DMS 273 (cell line): Measurements from ENCODE around the gene TDP2.

ENCODE experiments used
- DNase-seq: peaks from one replicate; lab custom pipeline; 2025; ENCODE audit not compliant: unreplicated experiment; lab: John Stamatoyannopoulos, UW

The TDP2 gene

GRCh38 chr6:24666641-24667377, at the start of gene TDP2, which contains the start of gene ACOT13:
TSS of gene TDP2 (minus strand) at chr6:24666899. CDS start at chr6:24666862, 37 bp downstream.
TSS of gene ACOT13 (plus strand) at chr6:24667077. CDS start at chr6:24667264, 187 bp downstream.
- peak; percentile 99 for DNase-seq

GRCh38 chr6:24710519-24711303, 44.0 kb upstream of the TDP2 start:
- no peak for DNase-seq

GRCh38 chr6:24709014-24709711, 42.5 kb upstream of the TDP2 start:
- no peak for DNase-seq

GRCh38 chr6:24708612-24709011, 41.9 kb upstream of the TDP2 start:
- no peak for DNase-seq

- peak; percentile 50 for DNase-seq
Observed at GRCh38 chr6:24704468-24704867, 37.8 kb upstream of the TDP2 start.

GRCh38 chr6:24702720-24703282, 36.1 kb upstream of the TDP2 start:
- DNase-seq = no peak

GRCh38 chr6:24699521-24700359, 33.0 kb upstream of the TDP2 start:
- DNase-seq = no peak

GRCh38 chr6:24696097-24696496, 29.4 kb upstream of the TDP2 start:
- DNase-seq = no peak

- peak; percentile 68 for DNase-seq
Observed at GRCh38 chr6:24695635-24696034, 28.9 kb upstream of the TDP2 start.

GRCh38 chr6:24694198-24694597, 27.5 kb upstream of the TDP2 start:
- DNase-seq = no peak

- peak; percentile 17 for DNase-seq
Observed at GRCh38 chr6:24692848-24693592, 26.3 kb upstream of the TDP2 start.

- DNase-seq = no peak
Observed at GRCh38 chr6:24692415-24692814, 25.7 kb upstream of the TDP2 start.

GRCh38 chr6:24692003-24692402, 25.3 kb upstream of the TDP2 start:
- DNase-seq = no peak

GRCh38 chr6:24691550-24691949, 24.9 kb upstream of the TDP2 start:
- DNase-seq = no peak

- no peak for DNase-seq
Observed at GRCh38 chr6:24690593-24690992, 23.9 kb upstream of the TDP2 start.

GRCh38 chr6:24689964-24690363, 23.3 kb upstream of the TDP2 start:
- DNase-seq = no peak

GRCh38 chr6:24686946-24687345, 20.2 kb upstream of the TDP2 start:
- no peak for DNase-seq

GRCh38 chr6:24686408-24686807, 19.7 kb upstream of the TDP2 start:
- DNase-seq = no peak
